ENCODE data around the gene ZNF286A. TPM values are rescaled to one million over a fixed set of nuclear protein-coding genes. Genes with fewer than 3 reads are reported as not detected.

Gene ZNF286A
- 19.6 and 33.7 TPM in 2 replicates for total RNA-seq

DNA sequence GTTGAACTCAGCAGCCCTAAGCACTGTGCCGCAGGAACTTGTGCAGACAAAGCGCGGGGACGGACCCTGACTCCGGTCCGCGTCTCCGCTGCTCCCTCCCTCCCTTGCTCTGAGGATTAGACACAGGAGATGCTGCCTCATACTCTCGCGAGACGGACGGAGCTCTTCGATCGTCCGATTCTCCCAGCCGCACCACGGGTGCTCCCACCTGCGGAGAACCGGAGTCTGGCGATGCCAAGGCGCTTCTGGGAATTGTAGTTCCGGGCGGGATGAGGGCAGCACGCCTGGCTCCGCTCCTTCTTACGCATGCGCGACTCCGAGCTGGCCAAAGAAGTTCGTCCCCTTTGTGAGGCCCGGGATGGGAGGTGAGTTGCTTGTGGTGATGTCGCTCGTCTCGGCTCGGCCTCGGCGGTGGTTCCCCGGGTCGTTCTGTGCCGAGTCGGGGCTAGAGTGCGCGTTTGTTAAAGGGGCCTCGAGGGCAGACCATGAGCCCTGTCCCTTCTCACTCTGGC lies at the start of gene ZNF286A:
TSS of gene ZNF286A (plus strand) at position 340 of the 512 bp plus-strand sequence. CDS start 578 bp downstream, outside the sequence.

DNA sequence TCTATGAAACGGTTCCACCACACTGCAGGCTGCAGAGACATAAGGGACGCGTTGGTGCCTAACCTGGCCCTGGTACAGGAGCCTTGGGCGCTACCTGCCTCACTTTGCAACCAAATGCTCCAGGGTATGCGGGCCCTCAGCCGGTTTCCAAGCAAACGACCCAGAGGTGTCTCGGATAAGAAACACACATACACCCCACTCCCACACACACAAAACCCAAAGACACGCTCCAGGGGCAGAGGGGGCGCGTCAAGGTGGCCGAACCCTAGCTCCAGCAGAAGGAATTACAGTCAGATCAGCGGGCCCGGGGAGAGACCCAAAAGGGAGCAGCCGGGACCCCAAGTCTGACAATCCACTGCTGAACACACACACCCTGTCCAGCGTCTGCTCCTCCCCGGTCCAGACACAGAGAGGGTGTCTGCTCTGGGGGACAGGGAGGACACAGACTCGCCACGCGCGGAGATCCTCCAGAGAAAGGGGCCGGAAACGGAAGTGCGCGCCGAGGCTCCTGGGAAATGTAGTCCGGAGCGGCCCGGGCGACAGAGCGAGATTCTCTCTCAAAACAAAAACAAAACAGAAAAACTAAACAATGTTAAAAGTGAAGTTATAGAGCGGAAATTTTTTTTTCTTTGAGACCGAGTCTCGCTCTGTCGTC lies 15.6 kb upstream of the ZNF286A start, which contains the start of gene TRIM16:
TSS of gene TRIM16 (minus strand) at position 488 of the 655 bp plus-strand sequence. CDS start 32,702 bp downstream, outside the sequence.

DNA sequence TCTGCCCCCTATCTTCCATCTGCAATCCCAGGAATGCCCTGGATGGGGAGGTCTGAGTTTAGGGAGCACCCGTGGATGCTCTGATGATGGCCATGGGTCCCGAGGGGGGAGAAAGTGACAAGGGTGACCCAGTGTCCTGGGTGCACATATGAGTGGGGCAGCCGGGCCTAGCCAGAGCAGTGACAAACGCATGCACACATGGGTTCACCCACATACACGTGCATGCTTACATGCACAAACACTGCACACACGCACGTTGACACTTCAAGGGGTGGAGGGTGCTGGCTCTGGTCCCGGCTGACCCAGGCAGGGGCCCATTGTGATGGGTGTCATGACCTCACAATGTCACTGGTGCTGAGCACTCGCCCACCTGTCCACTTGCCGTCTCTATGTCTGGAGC lies 32.3 kb downstream of the ZNF286A start, which contains the start of gene TBC1D26:
TSS of gene TBC1D26 (plus strand) at position 384 of the 400 bp plus-strand sequence. CDS start 3,066 bp downstream, outside the sequence.

Other genes starting within 250 kb of the ZNF286A start
- 0.24 and 0.43 TPM in 2 replicates for gene CDRT4, start 232.1 kb upstream of the ZNF286A start, total RNA-seq
- 6.4 and 14.5 TPM in 2 replicates for gene TVP23C, start 136.3 kb upstream of the ZNF286A start, total RNA-seq
- 1.4 TPM in 1 of 2 replicates, not detected in the other for gene FBXW10B, start 80.0 kb upstream of the ZNF286A start, total RNA-seq
- 60.3 and 147 TPM in 2 replicates for gene TRIM16, start 15.4 kb upstream of the ZNF286A start, total RNA-seq
- gene TBC1D26, start 32.5 kb downstream of the ZNF286A start, total RNA-seq = not detected in 2 replicates
- 34.7 and 45.6 TPM in 2 replicates for gene ADORA2B, start 245.4 kb downstream of the ZNF286A start, total RNA-seq